ENCODE results near the gene FPGS. TPM values are rescaled to one million over a fixed set of nuclear protein-coding genes. Genes with fewer than 3 reads are reported as not detected.

The FPGS gene
- total RNA-seq, 4 donors from 2014 or later = 42.0 to 230 (median 75.4) TPM

DNA sequence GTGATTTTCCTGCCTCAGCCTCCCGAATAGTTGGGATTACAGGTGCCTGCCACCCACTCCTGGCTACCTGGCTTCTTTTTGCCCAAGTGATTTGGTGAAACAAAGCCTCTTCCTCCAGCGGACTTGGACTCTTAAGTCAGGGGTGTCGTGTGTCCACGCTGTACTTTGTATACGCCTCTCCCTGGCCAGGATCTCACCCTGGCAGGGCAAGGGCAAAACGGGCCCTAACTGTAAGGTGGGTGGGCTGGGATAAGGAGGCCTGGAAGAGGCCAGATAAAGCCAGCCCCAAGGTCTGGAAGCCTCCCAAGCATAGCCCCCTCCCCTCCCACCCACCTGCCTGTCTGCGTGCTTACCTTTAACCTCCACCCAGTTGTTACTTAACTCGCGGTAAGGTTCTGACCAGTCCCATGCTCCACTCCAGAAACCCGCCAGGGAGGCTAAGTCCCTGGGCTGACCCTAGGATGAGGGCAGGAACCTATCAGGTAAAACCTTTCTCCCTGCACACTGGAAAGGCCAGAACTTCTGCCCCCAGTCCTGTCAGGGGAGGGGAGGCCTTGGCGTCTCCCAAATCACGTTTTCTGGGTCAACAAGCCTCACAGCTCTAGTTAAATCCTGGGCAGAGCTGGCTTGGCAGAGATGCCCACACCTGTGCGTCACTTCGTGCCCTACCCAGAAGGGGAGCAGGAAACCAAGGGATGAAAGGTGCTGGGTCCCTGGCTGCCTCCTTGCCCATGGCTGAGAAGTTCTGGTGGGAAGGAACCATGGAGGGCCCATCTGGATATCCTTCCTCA lies 8.5 kb upstream of the FPGS start:
- TF ChIP-seq, protein P1, sequence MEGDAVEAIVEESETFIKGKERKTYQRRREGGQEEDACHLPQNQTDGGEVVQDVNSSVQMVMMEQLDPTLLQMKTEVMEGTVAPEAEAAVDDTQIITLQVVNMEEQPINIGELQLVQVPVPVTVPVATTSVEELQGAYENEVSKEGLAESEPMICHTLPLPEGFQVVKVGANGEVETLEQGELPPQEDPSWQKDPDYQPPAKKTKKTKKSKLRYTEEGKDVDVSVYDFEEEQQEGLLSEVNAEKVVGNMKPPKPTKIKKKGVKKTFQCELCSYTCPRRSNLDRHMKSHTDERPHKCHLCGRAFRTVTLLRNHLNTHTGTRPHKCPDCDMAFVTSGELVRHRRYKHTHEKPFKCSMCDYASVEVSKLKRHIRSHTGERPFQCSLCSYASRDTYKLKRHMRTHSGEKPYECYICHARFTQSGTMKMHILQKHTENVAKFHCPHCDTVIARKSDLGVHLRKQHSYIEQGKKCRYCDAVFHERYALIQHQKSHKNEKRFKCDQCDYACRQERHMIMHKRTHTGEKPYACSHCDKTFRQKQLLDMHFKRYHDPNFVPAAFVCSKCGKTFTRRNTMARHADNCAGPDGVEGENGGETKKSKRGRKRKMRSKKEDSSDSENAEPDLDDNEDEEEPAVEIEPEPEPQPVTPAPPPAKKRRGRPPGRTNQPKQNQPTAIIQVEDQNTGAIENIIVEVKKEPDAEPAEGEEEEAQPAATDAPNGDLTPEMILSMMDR (IDR thresholded peaks at IDR 0.05; ENCODE audit: low read depth) = no peak

- TF ChIP-seq, protein P1 (IDR thresholded peaks at IDR 0.05; ENCODE audit: low read depth) = no peak
These were observed 6.4 kb upstream of the FPGS start for GRCh38 chr9:127796225-127796813.

GRCh38 chr9:127796852-127797370 lies 5.8 kb upstream of the FPGS start:
- TF ChIP-seq, protein P1 (IDR thresholded peaks at IDR 0.05; ENCODE audit: low read depth) = no peak

DNA sequence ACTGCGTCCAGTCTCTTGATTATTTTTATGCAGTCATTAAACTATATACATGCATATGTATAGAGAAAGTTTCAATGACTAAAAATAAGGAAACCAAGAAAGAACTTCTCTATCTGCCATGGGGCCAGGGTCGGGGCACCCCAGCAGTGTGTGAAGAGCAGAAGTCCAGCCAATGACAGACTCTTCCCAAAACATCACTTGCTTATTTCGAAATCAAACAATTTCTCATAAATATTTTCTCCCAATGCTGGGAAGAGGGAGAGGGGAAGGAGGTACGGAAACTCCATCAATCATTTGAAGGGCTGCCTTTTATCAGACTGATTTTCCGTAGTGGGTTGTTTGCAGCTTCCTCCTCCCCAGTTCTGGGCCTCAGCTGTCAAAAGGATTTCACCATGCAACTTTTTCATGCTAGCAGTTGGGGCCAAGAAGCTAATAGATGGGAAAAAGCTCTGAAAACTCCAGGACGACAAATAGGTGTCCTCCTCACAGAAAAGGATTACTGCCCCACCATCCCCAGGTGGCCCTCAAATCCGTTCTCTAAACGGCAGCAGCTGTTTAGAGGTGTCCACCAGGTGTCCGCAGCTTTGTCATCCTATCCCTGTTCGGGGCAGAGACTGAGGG lies 617 bp upstream of the FPGS start:
- TF ChIP-seq, protein P1 (IDR thresholded peaks at IDR 0.05; ENCODE audit: low read depth) = no peak

- TF ChIP-seq, protein P1 (IDR thresholded peaks at IDR 0.05; ENCODE audit: low read depth) = no peak
These were observed 1.0 kb downstream of the FPGS start for GRCh38 chr9:127803507-127804352.

GRCh38 chr9:127805620-127806019 lies 2.9 kb downstream of the FPGS start:
- TF ChIP-seq, protein P1 (IDR thresholded peaks at IDR 0.05; ENCODE audit: low read depth) = no peak

All from subcutaneous adipose tissue (tissue), 4 donors.